A549 (cell line): ENCODE measurements around the gene EVX1. TPM values are rescaled to one million over a fixed set of nuclear protein-coding genes. Genes with fewer than 3 reads are reported as not detected.

Experiments
- ATOH8 ChIP-seq: fragments of 250-450 bp; sonication (Bioruptor Pico); IDR thresholded peaks from 2 replicates; pipeline ENCODE4 v1.5.0; 2020; ENCODE audit warnings: low read depth, mild to moderate bottlenecking, moderate library complexity
- CBX2 ChIP-seq: fragments of 200-600 bp; sonication (generic); IDR thresholded peaks from 2 replicates; pipeline ENCODE4 v1.6.1; 2016; ENCODE audit warnings: low read depth, mild to moderate bottlenecking, borderline replicate concordance
- CBX8 ChIP-seq: fragments of 200-600 bp; sonication (generic); IDR thresholded peaks from 2 replicates; pipeline ENCODE4 v1.6.1; 2016
- CEBPB ChIP-seq, 2 experiments: fragments of >200 bp in 1 of 2; sonication (Bioruptor Twin) in 1 of 2; formaldehyde crosslinking in 1 of 2; IDR thresholded peaks; 2 replicates each; pipeline ENCODE4 v1.6.1; 2012 to 2016
- E2F6 ChIP-seq: IDR thresholded peaks from 2 replicates; pipeline ENCODE4 v1.6.1; 2012; ENCODE audit warnings: low read depth, borderline replicate concordance
- EHF ChIP-seq: fragments of 250-450 bp; sonication (Bioruptor Pico); IDR thresholded peaks from 2 replicates; pipeline ENCODE4 v1.5.0; 2020; ENCODE audit warnings: mild to moderate bottlenecking
- EHMT2 ChIP-seq: fragments of 200-600 bp; sonication (generic); IDR thresholded peaks from 2 replicates; pipeline ENCODE4 v1.6.1; 2016; ENCODE audit warnings: antibody characterized with exemption, low read depth, mild to moderate bottlenecking, moderate library complexity
- ELK1 ChIP-seq: fragments of 150-350 bp; IDR thresholded peaks from 2 replicates; pipeline ENCODE4 v1.6.1; 2014; ENCODE audit warnings: low read depth, mild to moderate bottlenecking, low read length
- EP300 ChIP-seq, 2 experiments: fragments of >200 bp; sonication (Bioruptor Twin); formaldehyde crosslinking; IDR thresholded peaks; 2 replicates in 1 of 2; 3 replicates in 1 of 2; pipeline ENCODE4 v1.6.1; 2016 to 2017
- ESRRA ChIP-seq: fragments of 150-350 bp; IDR thresholded peaks from 2 replicates; pipeline ENCODE4 v1.6.1; 2014; ENCODE audit warnings: mild to moderate bottlenecking, low read length, borderline replicate concordance
- FOSB ChIP-seq: fragments of 250-450 bp; sonication (Bioruptor Pico); IDR thresholded peaks from 2 replicates; pipeline ENCODE4 v1.5.0; 2020; ENCODE audit warnings: mild to moderate bottlenecking, moderate library complexity
- FOSL2 ChIP-seq, 2 experiments: fragments of 450-650 bp in 1 of 2; fragments of >200 bp in 1 of 2; sonication (Bioruptor Twin) in 1 of 2; formaldehyde crosslinking; IDR thresholded peaks; 2 replicates each; pipeline versions ENCODE4 v1.5.0 to v1.6.1; 2016 to 2020; ENCODE audit warnings: mild to moderate bottlenecking in 1 of 2, moderate library complexity in 1 of 2
- GATA3 ChIP-seq: IDR thresholded peaks from 2 replicates; pipeline ENCODE4 v1.6.1; 2012; ENCODE audit warnings: borderline replicate concordance
- HDAC2 ChIP-seq: fragments of 200-600 bp; sonication (generic); IDR thresholded peaks from 2 replicates; pipeline ENCODE4 v1.6.1; 2016
- HEYL ChIP-seq: fragments of 250-450 bp; sonication (Bioruptor Pico); IDR thresholded peaks from 2 replicates; pipeline ENCODE4 v1.8.0; 2021; ENCODE audit warnings: mild to moderate bottlenecking, moderate library complexity
- HMGXB4 ChIP-seq: fragments of 250-450 bp; sonication (Bioruptor Pico); IDR thresholded peaks from 2 replicates; pipeline ENCODE4 v1.5.0; 2021; ENCODE audit warnings: mild to moderate bottlenecking, moderate library complexity, borderline replicate concordance
- HOXA7 ChIP-seq: fragments of 250-450 bp; sonication (Bioruptor Pico); IDR thresholded peaks from 2 replicates; pipeline ENCODE4 v1.5.0; 2020; ENCODE audit warnings: mild to moderate bottlenecking, moderate library complexity
- HOXB13 ChIP-seq: fragments of 250-450 bp; sonication (Bioruptor Pico); IDR thresholded peaks from 2 replicates; pipeline ENCODE4 v1.5.0; 2020; ENCODE audit warnings: low read depth, mild to moderate bottlenecking, moderate library complexity
- HOXB5 ChIP-seq: fragments of 250-450 bp; sonication (Bioruptor Pico); IDR thresholded peaks from 2 replicates; pipeline ENCODE4 v1.5.0; 2020; ENCODE audit warnings: mild to moderate bottlenecking, moderate library complexity
- JUNB ChIP-seq: fragments of >200 bp; sonication (Bioruptor Twin); formaldehyde crosslinking; IDR thresholded peaks from 2 replicates; pipeline ENCODE4 v1.6.1; 2016
- KDM1A ChIP-seq: fragments of 200-600 bp; sonication (generic); IDR thresholded peaks from 2 replicates; pipeline ENCODE4 v1.6.1; 2016; ENCODE audit warnings: low read depth, mild to moderate bottlenecking
- KDM5A ChIP-seq: fragments of 200-600 bp; sonication (generic); IDR thresholded peaks from 2 replicates; pipeline ENCODE4 v1.6.1; 2016; ENCODE audit warnings: antibody characterized with exemption, mild to moderate bottlenecking
- MAX ChIP-seq: IDR thresholded peaks from 2 replicates; pipeline ENCODE4 v1.6.1; 2012
- MAZ ChIP-seq: fragments of 150-350 bp; IDR thresholded peaks from 2 replicates; pipeline ENCODE4 v1.6.1; 2014; ENCODE audit warnings: antibody characterized with exemption, low read depth, low read length, borderline replicate concordance
- NR3C1 ChIP-seq: fragments of >200 bp; sonication (Bioruptor Twin); formaldehyde crosslinking; IDR thresholded peaks from 3 replicates; pipeline ENCODE4 v1.6.1; 2017
- POLR2A ChIP-seq: IDR thresholded peaks from 2 replicates; pipeline ENCODE4 v1.6.1; 2012; ENCODE audit warnings: mild to moderate bottlenecking, low read length
- RAD21 ChIP-seq, 2 experiments: fragments of >200 bp in 1 of 2; sonication (Bioruptor Twin) in 1 of 2; formaldehyde crosslinking in 1 of 2; IDR thresholded peaks in 1 of 2; conservative IDR thresholded peaks in 1 of 2; 2 replicates in 1 of 2; 3 replicates in 1 of 2; pipeline ENCODE4 v1.6.1; 2012 to 2018; ENCODE audit warnings: inconsistent platforms in 1 of 2
- RCOR1 ChIP-seq: fragments of 150-350 bp; IDR thresholded peaks from 2 replicates; pipeline ENCODE4 v1.6.1; 2014; ENCODE audit warnings: antibody characterized with exemption, low read length, low read depth
- RNF2 ChIP-seq: fragments of 200-600 bp; sonication (generic); IDR thresholded peaks from 2 replicates; pipeline ENCODE4 v1.6.1; 2016; ENCODE audit warnings: low read depth, mild to moderate bottlenecking, antibody characterized with exemption, moderate library complexity, borderline replicate concordance
- SMC3 ChIP-seq: fragments of >200 bp; sonication (Bioruptor Twin); formaldehyde crosslinking; IDR thresholded peaks from 3 replicates; pipeline ENCODE4 v1.6.1; 2018; ENCODE audit warnings: inconsistent platforms
- ZC3H11A ChIP-seq: fragments of 450-650 bp; IDR thresholded peaks from 2 replicates; pipeline ENCODE4 v1.6.1; 2014; ENCODE audit warnings: antibody characterized with exemption, mild to moderate bottlenecking
- ZFP36 ChIP-seq: fragments of 450-650 bp; IDR thresholded peaks from 2 replicates; pipeline ENCODE4 v1.6.1; 2014; ENCODE audit warnings: borderline replicate concordance; ENCODE audit not compliant: partially characterized antibody
- ZSCAN20 ChIP-seq: fragments of 250-450 bp; sonication (Bioruptor Pico); IDR thresholded peaks from 2 replicates; pipeline ENCODE4 v1.8.0; 2022; ENCODE audit warnings: mild to moderate bottlenecking, moderate library complexity
- polyA plus RNA-seq, 4 experiments: library from polyadenylated mRNA; depleted of rRNA in 3 of 4; stranded (reverse); fragments of >200 nt; fragmentation: RNase III in 1 of 4; extraction: RNeasy Plus Mini Kit Qiagen cat#74134 plus additional on column Dnase treatment in 1 of 4; gene quantifications; 2 replicates in 3 of 4; 3 replicates in 1 of 4; pipeline ENCODE4 v1.2.3, GENCODE V29; 2011 to 2017

The EVX1 gene
- polyA plus RNA-seq, 2 of the 4 experiments (the other 2 are of a cell fraction), result 0.05 to 0.08 TPM

GRCh38 chr7:27235387-27236311 lies 7.0 kb upstream of the EVX1 start (continued):
- TF ChIP-seq CBX8, result no peak
- no peak for TF ChIP-seq ELK1
- TF ChIP-seq KDM5A, result no peak
- TF ChIP-seq POLR2A, result peak; percentile 19; the same call in 1 of the 2 replicates
- no peak for TF ChIP-seq RCOR1
- TF ChIP-seq ZC3H11A, result no peak
- no peak for TF ChIP-seq NR3C1
- no peak for TF ChIP-seq GATA3
- TF ChIP-seq ZFP36, result no peak
- TF ChIP-seq SMC3, result peak; percentile 93
- no peak for TF ChIP-seq HOXB5 (CRISPR knock-in tag)
- TF ChIP-seq E2F6, result no peak; the same call in 1 of the 2 replicates
- TF ChIP-seq MAZ, result no peak
- TF ChIP-seq HEYL (CRISPR knock-in tag), result no peak
- no peak for TF ChIP-seq KDM1A
- TF ChIP-seq RNF2, result no peak
- TF ChIP-seq HDAC2, result no peak
- no peak for TF ChIP-seq FOSL2 (IDR thresholded peaks at IDR 0.05)
- no peak; the same call in 1 of the 2 replicates for TF ChIP-seq FOSL2 (CRISPR knock-in tag; IDR thresholded peaks at IDR 0.05)
- TF ChIP-seq RAD21 (conservative IDR thresholded peaks at IDR 0.05 in 1 of 2, IDR thresholded peaks at IDR 0.05 in 1 of 2), result peak; percentile 90 to 97
- peak; percentile 65 for TF ChIP-seq MAX
- TF ChIP-seq CEBPB (IDR thresholded peaks at IDR 0.05), result no peak
- TF ChIP-seq JUNB, result no peak
- 0 out of 2 replicates have a peak, but pooled peaks have one; percentile 42 for TF ChIP-seq EHF (CRISPR knock-in tag)
- TF ChIP-seq FOSB, result no peak
- TF ChIP-seq CBX2, result no peak
- TF ChIP-seq EP300 (IDR thresholded peaks at IDR 0.05), result no peak
- TF ChIP-seq HMGXB4 (CRISPR knock-in tag), result no peak
- TF ChIP-seq ZSCAN20 (CRISPR knock-in tag), result no peak
- no peak for TF ChIP-seq HOXB13 (CRISPR knock-in tag)
- TF ChIP-seq HOXA7, result no peak
- no peak for TF ChIP-seq ATOH8 (CRISPR knock-in tag)
- TF ChIP-seq EHMT2, result no peak
- no peak for TF ChIP-seq ESRRA
